Stimulated activated CD4-positive, alpha-beta T cell treated with anti-CD3 and anti-CD28 coated beads, Interleukin-1b, Interleukin-23, amount 100 ng/mL, for 48 hours (primary cell): ENCODE data around the gene FGF18.

ENCODE experiments used
- DNase-seq: peaks from one replicate; pipeline ENCODE4 v3.0.0-alpha.2; 2020

Gene FGF18

GRCh38 chr5:171445644-171446516, 26.4 kb downstream of the FGF18 start:
- no peak for DNase-seq

DNA sequence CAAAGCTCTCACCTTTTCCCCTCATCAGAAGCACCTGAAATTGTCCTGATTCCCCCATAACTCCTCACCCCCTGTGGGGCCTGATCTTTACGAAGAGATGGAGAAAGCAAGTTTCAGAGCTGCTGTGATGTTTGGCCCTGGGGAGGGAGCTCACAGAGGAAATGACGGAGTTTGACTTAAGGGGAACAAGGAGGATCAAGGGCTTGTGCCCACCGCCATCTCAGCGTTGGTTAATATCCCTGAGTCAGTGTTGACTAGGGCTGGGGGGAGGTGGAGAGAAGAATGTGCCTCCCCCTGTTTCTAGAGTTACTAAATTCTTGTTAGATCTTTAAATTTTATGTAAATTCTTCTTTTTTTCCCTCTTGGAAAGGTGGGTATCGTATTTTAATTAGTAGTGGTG, 27.8 kb downstream of the FGF18 start:
- no peak for DNase-seq

DNA sequence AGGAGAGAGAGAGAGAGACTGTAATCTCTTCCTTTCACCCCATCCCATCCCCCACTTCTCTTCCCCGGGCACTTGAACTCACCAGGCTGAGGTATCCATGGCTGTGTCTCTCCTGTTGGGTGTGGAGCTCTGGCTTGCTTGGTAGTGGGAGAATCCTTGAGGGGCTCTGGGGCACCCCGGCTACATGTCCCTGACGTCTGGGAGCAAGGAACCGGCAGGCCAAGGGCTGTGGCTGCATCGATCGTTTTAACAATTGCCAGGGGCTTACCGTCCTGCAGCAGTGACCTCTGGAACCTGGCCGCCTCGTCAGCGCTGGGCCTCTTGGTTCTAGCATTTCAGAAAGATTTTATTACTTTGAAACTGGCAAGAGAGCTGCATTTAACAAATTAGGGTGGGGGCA, 30.0 kb downstream of the FGF18 start:
- DNase-seq = no peak

DNA sequence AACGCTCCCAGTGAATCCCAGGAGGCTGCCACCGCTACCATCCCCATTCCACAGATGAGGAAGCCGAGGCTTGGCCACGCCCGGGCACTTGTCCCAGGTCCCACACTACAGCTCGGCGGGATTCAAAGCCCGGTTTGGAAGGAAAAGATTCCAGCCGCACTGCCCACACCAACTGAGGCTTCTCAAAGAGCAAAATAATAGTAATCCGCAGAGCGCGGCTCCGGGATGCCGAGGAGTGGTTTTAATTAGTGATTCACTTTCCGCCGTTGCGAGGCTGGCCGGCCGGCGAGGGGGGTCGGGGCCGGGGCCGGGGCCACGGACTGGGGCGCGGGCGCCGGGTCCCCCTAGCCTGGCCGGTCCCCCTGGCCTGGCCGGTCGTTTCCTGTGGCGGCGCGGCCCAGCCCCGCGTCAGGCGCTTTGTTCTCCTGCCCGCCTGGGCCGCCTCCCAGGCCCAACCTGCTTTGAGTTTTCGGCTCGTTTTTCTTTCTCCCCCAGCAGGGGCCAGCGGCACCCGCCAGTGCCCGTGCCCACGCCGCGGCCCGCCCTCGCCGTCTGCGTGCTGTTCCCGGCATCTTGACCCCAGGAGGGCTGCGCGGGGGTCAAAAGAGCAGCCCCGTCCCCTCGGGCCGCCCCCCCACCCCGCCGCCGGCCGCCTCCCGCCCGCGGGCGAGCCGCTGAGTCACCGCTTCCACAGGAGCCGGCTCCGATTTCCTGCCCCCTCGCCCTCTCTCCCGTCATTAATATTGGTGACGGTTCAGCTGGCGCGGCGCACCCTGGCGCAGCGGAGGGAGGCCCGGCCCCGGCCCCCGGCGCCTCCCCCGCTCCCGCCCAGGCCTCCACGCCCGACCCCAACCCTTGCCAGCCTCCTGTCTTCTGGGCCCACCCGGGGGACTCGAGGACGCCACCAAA, 31.2 kb downstream of the FGF18 start:
- DNase-seq = peak; percentile 11

DNA sequence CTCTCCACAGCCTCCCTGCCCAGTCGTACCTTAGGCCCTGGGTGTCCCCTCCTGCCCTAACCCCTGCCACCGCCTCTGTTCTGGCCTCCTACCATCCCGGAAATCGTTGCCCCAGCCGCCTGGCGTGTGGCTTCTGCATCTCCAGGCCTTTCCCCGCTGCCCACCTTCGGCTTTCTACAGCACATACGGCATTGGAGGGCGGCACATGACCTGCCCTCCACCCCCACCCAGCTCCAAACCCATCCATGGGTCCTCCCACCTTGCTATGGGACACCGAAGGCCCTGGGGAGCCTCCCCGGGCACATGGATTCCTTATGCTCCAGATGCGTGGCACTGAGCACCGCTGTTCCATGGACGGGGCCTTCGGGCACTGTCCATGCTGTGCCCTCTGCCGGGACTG, 32.0 kb downstream of the FGF18 start:
- no peak for DNase-seq

DNA sequence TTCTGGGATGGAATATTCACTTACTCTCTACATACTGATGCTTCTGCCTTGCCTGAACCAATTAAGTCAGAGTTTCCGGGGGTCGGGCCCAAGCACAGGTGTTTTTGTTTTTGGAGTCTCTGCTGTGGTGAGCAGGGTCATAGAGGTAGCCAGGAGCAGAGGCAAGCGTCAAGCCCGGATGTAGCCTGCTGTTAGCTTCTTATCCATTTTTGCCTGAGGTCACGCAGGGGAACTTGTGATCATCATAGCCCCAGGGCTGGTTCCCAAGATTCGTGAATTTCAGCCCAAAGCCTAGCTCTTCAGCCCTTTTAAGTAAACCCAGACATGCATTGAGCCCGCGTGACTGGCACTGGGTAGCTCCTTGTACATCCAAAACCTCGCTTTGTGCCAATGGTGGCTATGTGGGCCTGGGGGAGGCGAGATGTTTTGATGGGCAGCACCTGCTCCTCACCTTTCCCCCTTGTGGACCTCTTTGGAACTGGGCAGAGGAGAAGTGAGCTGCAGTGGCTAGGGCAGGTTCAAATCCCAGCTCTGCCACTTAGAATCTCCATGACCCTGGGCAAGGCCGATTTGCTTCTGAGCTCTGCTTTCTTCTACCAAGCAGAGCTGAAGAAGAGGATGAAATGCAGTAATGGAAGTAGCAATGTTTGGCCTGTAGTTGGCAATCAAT, 33.7 kb downstream of the FGF18 start:
- no peak for DNase-seq

DNA sequence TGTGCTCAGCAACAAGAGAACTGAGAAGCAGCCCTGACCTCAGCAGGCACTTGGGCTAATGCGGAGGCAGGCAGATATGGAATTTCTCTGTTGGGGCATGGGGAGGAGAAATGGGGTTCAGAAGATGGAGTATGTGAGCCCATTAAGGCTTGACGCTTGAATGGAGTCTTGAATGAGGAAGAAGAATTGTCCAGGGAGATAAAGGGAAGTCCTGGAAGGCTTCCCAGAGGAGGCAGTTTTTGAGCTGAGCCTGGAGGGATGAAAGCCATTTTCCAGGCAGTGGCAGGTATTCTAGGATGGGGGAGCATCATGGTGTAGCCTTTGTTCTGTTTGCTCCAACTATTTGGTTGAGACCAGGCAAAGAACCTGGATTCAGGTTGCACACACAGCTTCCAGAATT, 34.5 kb downstream of the FGF18 start:
- DNase-seq = no peak

- no peak for DNase-seq
These were observed 35.1 kb downstream of the FGF18 start for GRCh38 chr5:171454549-171454948.

DNA sequence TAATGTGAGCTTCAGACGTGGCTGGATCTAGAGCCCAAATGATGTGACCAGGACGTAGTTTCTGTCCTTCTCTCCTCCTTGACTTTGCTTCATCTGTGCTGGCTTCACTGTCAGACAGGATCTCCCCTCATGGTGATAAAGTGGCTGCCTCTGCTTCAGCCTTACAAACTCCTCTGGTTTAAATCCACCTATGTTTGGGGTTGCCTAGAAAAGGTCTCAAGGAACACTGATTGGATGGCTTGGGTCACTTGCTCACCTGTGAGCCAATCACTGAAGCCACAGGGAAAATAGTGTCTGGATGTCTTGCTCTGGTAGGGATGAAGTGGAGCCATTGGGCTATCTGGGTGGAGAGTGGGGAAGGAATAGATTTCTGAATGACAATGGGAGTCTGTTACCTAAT, 36.1 kb downstream of the FGF18 start:
- no peak for DNase-seq

DNA sequence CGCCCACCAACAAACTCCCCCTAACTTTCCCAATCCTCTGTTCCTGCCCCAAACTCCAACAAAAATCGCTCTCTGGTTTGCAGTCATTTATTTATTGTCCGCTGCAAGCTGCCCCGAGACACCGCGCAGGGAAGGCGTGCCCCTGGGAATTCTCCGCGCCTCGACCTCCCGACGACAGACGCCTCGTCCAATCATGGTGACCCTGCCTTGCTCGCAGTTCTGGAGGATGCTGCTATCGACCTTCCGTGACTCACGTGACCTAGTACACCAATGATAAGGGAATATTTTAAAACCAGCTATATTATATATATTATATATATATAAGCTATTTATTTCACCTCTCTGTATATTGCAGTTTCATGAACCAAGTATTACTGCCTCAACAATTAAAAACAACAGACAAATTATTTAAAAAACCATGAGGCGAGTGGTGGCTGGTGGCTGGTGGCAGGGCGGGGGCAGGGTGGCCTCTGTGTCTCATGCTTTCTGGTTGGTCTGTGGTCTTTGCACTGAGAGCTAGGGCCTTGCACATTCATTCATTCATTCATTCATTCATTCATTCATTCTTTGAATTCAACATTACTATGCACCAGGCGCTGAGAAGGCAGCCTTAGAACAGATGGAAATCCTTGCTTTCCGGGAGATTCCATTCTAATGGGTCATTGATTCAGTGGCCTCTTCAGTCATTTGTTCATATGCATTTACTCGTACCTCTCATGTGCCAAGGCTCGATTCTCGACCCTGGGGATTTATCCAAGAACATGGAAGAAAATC, 37.9 kb downstream of the FGF18 start:
- no peak for DNase-seq

DNA sequence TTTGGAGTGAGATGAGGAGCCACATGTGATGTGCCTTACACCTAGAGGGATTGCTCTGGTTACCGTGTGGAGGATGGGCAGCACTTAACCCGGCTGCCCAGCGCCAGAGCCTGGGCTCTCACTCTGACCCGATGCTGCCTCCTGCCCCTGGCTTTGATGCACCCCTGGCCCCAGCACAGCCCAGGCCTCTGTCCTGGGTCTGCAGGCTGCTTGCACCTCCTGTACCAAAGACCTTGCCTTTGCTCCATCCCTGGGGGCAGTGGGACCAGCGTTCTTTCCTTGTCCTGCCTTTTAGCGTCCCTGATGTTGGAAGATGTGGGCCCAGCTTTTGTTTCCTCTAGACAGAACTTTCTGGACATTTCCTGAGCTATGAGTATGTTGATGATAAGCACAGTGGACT, 40.4 kb downstream of the FGF18 start:
- no peak for DNase-seq

GRCh38 chr5:171462136-171462927, 42.9 kb downstream of the FGF18 start:
- no peak for DNase-seq

GRCh38 chr5:171462928-171463861, 43.7 kb downstream of the FGF18 start:
- no peak for DNase-seq

DNA sequence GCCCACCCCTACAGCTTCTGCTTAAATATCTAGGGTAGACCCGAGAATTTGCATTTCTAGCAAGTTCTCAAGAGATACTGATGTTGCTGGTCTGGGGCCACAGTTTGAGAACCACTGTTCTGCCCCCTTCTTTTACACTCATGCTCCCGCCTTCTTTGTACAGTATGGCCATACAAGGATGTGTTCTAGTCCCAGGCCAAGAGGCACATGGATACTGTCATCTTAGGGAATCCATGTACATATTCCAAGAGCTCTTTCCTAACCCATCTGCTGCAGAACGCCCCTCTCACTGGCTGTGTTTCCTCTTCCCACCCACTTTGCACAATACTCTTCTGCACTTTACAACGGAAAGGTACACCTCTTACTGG, 44.4 kb downstream of the FGF18 start:
- no peak for DNase-seq

- DNase-seq = no peak
These were observed 45.4 kb downstream of the FGF18 start for GRCh38 chr5:171464829-171465228.

DNA sequence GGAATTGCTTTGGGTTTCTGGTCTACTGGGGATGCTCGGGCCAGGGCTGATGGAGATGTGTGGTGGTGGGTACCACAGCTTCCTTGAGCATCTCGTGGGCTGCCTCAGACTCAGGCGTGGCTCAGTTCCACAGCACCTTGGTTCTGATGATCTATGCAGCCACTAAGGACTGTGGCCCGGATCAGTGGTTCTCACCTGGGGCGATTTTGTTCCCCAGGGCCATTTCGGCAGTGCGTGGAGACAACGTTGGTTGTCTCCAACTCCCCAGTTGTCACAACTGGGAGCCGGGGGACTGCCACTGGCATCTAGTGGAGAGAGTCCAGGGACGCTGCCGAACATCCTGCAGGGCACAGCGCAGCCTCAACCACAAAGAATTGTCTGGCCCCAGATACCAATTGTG, 47.7 kb downstream of the FGF18 start:
- DNase-seq = no peak

DNA sequence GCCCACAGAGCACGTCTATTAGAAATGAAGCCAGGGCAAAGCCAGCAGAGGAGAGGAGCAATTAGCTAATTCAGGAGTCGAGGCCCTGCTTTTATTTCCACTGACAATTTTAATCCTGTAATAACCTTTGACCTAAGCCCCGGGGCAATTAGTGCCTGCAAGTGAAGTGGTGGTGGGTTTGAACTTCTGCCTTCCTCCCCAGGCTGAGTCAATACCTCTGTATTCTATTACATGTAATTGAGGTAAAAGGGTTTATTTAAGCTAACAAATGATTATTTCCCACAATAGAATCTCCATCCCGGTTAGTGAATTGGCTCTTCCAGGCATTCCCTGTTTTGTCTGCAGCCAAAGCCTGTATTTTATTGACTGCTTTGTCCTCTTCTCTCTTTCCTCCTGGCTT, 49.9 kb downstream of the FGF18 start:
- no peak for DNase-seq

DNA sequence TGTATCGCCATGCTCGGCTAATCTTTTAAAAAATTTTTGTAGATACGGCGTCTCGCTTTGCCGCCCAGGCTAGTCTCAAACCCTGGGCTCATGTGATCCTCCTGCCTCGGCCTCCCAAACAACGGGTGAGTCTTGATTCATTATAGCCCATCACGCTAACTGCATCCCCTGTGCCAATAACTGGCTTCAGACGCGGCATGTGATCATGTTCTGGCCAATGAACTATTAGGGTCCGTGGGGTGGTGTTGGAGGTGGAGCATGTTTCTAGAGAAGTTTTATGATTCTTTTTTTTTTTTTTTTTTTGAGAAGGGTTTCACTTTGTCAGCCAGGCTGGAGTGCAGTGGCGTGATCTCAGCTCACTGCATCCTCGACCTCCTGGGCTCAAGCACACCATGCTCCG, 51.0 kb downstream of the FGF18 start:
- no peak for DNase-seq

- no peak for DNase-seq
These were observed 54.9 kb downstream of the FGF18 start for GRCh38 chr5:171474230-171474813.

DNA sequence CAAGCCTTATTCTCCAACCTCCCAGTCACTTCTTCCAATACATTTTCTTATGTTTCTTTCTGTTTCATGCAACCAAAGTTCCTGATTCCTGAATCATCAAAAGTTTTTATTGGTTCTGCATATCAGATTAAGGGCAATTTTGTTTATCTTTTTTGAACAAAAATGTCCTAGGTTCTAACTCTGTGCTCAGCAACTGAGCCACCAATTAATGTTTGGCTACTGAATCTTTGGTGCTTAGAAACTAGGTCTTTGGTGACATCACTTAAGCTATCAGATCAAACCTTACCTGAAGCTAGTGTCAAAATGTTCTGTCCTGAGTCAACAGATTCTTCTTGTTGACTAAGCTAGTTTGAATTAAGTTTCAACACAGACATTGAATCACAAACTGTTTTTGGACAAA, 56.1 kb downstream of the FGF18 start:
- no peak for DNase-seq
